Large intestine (tissue), 3 donors: ENCODE data around the gene DPP10. TPM values are rescaled to one million over a fixed set of nuclear protein-coding genes. Genes with fewer than 3 reads are reported as not detected.

Experiments
- DNase-seq, 2 donors: peaks; one replicate each; pipeline versions ENCODE4 v3.0.0 to v3.0.0-alpha.2; 2013
- H3K27ac ChIP-seq: one replicate; pipeline ENCODE4 v1.5.1; 2013; ENCODE audit warnings: low read length
- H3K27me3 ChIP-seq: 2 replicates; pipeline ENCODE4 v1.6.1; 2013; ENCODE audit warnings: low read length; ENCODE audit not compliant: control insufficient read depth, insufficient read depth
- H3K36me3 ChIP-seq: 2 replicates; pipeline ENCODE4 v1.6.1; 2013; ENCODE audit warnings: low read length; ENCODE audit not compliant: control insufficient read depth, insufficient read depth
- H3K4me1 ChIP-seq: one replicate; pipeline ENCODE4 v1.6.1; 2013; ENCODE audit warnings: low read length; ENCODE audit not compliant: control insufficient read depth, insufficient read depth
- H3K4me3 ChIP-seq: one replicate; pipeline ENCODE4 v1.5.1; 2013; ENCODE audit warnings: low read length
- H3K9me3 ChIP-seq: one replicate; pipeline ENCODE4 v1.6.1; 2013; ENCODE audit warnings: mild to moderate bottlenecking, low read depth, low read length, moderate library complexity; ENCODE audit not compliant: control insufficient read depth
- WGBS: methylation state at CpG from one replicate; pipeline ENCODE4 v1.1.5; 2013; ENCODE audit warnings: low lambda C conversion rate; ENCODE audit not compliant: insufficient coverage; 5-methylcytosine and 5-hydroxymethylcytosine counted together
- polyA plus RNA-seq: library from polyadenylated mRNA; unstranded; fragments of 120-200 nt; gene quantifications from one replicate; pipeline ENCODE4 v1.2.1, GENCODE V29; 2013

The DPP10 gene
- polyA plus RNA-seq, 1 donor: 17.3 TPM

GRCh38 chr2:115757286-115757685 is 1314.8 kb downstream of the DPP10 start:
- H3K4me3 ChIP-seq: no peak overlapping the region
- no peak for DNase-seq
- no peaks in the 10 kb centered on the region for H3K36me3 ChIP-seq
- H3K27me3 ChIP-seq: no peaks in the 10 kb centered on the region
- WGBS: no CpG with 5 or more reads among the region's 4 CpGs
- no peaks in the 10 kb centered on the region for H3K9me3 ChIP-seq
- no peaks in the 10 kb centered on the region for H3K4me1 ChIP-seq
- H3K27ac ChIP-seq: no peak overlapping the region

DNA sequence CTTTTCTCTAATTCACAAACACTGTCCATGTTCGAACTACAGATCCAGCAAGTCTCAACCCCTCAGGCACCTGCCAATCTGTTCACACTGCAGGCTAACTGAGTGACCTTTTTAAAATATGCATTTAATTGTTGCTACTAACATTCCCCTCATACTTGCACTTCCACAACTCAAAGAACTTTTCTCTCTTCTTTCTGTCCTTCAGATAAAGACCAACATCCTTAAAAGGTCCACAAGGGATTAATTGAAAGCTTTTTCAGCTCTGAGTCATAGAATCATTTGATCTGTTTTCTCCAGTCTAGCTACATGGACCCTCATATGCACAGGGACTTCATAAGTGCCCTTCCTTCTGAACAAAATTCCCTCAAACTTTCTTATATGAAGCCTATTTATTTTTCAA is 1321.2 kb downstream of the DPP10 start:
- H3K4me1 ChIP-seq: no peaks in the 10 kb centered on the region
- H3K27ac ChIP-seq: no peak overlapping the region
- H3K27me3 ChIP-seq: no peaks in the 10 kb centered on the region
- no peak overlapping the region for H3K4me3 ChIP-seq
- no peaks in the 10 kb centered on the region for H3K36me3 ChIP-seq
- H3K9me3 ChIP-seq: no peaks in the 10 kb centered on the region
- no peak for DNase-seq
- 90% methylated on average over 1 of the region's 1 CpG for WGBS

DNA sequence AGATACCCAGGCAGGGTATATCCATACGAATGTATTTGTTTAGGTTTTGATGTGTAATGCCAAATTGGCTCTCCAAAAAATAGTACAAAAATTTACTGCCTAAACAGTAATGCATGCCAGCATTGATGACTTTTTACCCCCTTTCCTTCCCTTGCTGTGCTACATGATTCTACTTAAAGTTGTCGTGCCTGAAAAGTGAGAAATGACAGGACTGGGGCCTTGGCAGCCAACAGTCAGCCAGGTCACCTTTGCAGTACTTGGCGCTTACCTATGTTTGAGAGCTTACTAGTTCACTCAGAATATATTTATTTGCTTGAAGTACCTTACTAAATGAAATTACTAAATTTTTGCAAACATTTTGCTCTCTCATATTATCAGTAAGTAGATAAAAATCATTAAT is 1329.1 kb downstream of the DPP10 start:
- Histone ChIP-seq H3K4me3 (no peak overlapping the region), H3K36me3 (no peaks in the 10 kb centered on the region), H3K27ac (no peak overlapping the region), H3K4me1 (no peaks in the 10 kb centered on the region), H3K9me3 (no peaks in the 10 kb centered on the region), H3K27me3 (no peaks in the 10 kb centered on the region)
- no CpG with 5 or more reads among the region's 3 CpGs for WGBS
- DNase-seq: no peak

DNA sequence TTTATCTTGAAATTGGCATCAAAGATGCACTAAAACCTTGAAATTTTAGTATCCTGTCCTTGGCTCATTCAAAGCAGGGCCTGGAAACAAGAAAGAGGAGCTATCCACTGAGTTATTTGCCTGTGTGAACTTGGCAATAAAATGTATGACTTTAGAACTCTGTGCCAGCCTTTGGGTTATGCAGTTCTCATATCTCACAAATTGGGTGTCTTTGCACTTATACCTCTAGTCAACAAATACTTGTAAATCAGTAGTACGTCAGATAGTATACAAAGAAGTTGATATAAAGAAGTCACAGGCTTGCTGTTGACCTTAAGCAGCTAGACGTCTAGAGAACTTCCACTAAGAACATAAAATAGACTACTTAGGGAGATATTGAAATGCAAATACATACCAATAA is 1331.9 kb downstream of the DPP10 start:
- no CpG with 5 or more reads among the region's 2 CpGs for WGBS
- Histone ChIP-seq H3K9me3 (no peaks in the 10 kb centered on the region), H3K4me1 (no peaks in the 10 kb centered on the region), H3K27ac (no peak overlapping the region), H3K36me3 (peaks cover 3% of the 10 kb centered on the region), H3K27me3 (no peaks in the 10 kb centered on the region), H3K4me3 (no peak overlapping the region)
- no peak for DNase-seq

GRCh38 chr2:115779085-115779632 is 1336.7 kb downstream of the DPP10 start:
- Histone ChIP-seq H3K9me3 (no peaks in the 10 kb centered on the region), H3K4me3 (no peak overlapping the region), H3K36me3 (peaks cover 6% of the 10 kb centered on the region), H3K27me3 (no peaks in the 10 kb centered on the region), H3K27ac (no peak overlapping the region), H3K4me1 (no peaks in the 10 kb centered on the region)
- WGBS: no CpG with 5 or more reads among the region's 2 CpGs
- no peak for DNase-seq

- H3K4me3 ChIP-seq: no peak overlapping the region
- H3K27me3 ChIP-seq: no peaks in the 10 kb centered on the region
- no peaks in the 10 kb centered on the region for H3K4me1 ChIP-seq
- no peaks in the 10 kb centered on the region for H3K9me3 ChIP-seq
- no peak for DNase-seq
- no peak overlapping the region for H3K27ac ChIP-seq
- WGBS: 100% methylated on average over 1 of the region's 4 CpGs
- peaks cover 6% of the 10 kb centered on the region for H3K36me3 ChIP-seq
Measured at GRCh38 chr2:115782286-115782685, 1339.8 kb downstream of the DPP10 start.

GRCh38 chr2:115796078-115796477 is 1353.6 kb downstream of the DPP10 start:
- H3K27me3 ChIP-seq: no peaks in the 10 kb centered on the region
- H3K9me3 ChIP-seq: no peaks in the 10 kb centered on the region
- H3K4me3 ChIP-seq: no peak overlapping the region
- H3K36me3 ChIP-seq: no peaks in the 10 kb centered on the region
- no peak overlapping the region for H3K27ac ChIP-seq
- 86% methylated on average over 1 of the region's 3 CpGs for WGBS
- DNase-seq: no peak
- no peaks in the 10 kb centered on the region for H3K4me1 ChIP-seq

- no peaks in the 10 kb centered on the region for H3K27me3 ChIP-seq
- DNase-seq: no peak
- no peaks in the 10 kb centered on the region for H3K36me3 ChIP-seq
- H3K4me3 ChIP-seq: no peak overlapping the region
- no peak overlapping the region for H3K27ac ChIP-seq
- no peaks in the 10 kb centered on the region for H3K4me1 ChIP-seq
- 100% methylated on average over 1 of the region's 3 CpGs for WGBS
- H3K9me3 ChIP-seq: no peaks in the 10 kb centered on the region
Measured at GRCh38 chr2:115807276-115807675, 1364.8 kb downstream of the DPP10 start.

DNA sequence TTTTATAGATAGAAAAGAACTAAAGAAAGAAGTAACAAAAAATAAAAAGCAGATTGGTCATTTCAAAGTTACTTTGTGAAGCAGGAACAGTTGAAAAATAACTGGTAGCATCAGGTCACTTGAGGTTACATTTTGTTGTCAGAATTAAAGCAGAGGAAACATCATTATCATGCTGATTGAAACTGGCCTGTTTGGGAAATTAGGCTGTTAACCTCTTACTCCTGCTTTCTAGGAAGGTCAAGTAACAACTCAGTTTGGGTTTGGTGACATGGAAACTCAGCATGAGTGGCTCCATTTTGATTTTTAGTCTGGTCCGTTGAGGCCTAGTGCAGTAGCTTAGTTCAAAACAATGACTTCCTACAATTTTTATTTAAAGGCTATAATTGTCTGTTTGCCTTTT is 1383.5 kb downstream of the DPP10 start:
- 86% methylated on average over 1 of the region's 1 CpG for WGBS
- no peaks in the 10 kb centered on the region for H3K27me3 ChIP-seq
- H3K9me3 ChIP-seq: no peaks in the 10 kb centered on the region
- no peaks in the 10 kb centered on the region for H3K36me3 ChIP-seq
- H3K4me3 ChIP-seq: no peak overlapping the region
- H3K27ac ChIP-seq: no peak overlapping the region
- DNase-seq: no peak
- no peaks in the 10 kb centered on the region for H3K4me1 ChIP-seq

DNA sequence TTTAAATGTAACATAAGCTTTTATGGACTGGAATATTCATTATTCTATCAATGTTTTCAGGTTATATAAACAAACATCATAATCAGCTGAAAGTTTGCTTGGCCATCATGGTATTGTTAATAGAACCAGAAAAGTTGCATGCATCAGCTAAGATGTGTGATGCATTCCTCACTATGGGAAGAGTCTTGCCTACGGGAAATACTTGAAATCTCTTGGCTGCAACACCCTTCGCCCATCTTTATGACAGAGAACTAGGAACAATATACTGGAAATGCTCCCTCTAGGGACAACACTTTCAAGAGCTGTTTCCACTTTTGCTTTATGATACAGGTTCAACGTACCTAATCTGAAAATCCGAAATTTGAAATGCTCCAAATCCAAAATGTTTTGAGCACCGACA is 1390.8 kb downstream of the DPP10 start:
- H3K9me3 ChIP-seq: peaks cover 5% of the 10 kb centered on the region
- H3K36me3 ChIP-seq: no peaks in the 10 kb centered on the region
- H3K4me3 ChIP-seq: no peak overlapping the region
- H3K27me3 ChIP-seq: no peaks in the 10 kb centered on the region
- no peaks in the 10 kb centered on the region for H3K4me1 ChIP-seq
- DNase-seq: no peak
- H3K27ac ChIP-seq: no peak overlapping the region
- no CpG with 5 or more reads among the region's 5 CpGs for WGBS

DNA sequence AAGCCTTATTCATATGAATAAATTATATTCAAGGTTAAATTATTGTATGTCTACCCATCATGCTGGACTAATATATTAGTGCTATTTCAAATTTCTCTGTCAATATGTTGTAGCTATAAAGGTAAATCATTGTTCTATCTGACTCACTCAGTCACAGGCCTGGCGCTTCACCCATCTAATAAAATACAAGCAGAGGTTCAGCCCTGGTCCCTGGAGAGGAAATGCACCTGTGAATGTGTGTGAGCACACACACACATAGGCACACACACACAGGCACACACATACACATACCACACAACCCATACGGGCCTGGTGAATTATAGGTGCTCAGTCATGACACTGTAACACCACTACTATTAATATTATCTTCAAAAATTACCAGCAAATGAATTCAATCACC is 1396.1 kb downstream of the DPP10 start:
- Histone ChIP-seq H3K36me3 (no peaks in the 10 kb centered on the region), H3K4me3 (no peak overlapping the region), H3K27me3 (no peaks in the 10 kb centered on the region), H3K4me1 (no peaks in the 10 kb centered on the region), H3K9me3 (peaks cover 5% of the 10 kb centered on the region), H3K27ac (no peak overlapping the region)
- DNase-seq: no peak
- WGBS: no CpG with 5 or more reads among the region's 2 CpGs
